ENCODE measurements around the gene GRK3. TPM values are rescaled to one million over a fixed set of nuclear protein-coding genes. Genes with fewer than 3 reads are reported as not detected.

The GRK3 gene
- total and polyA plus RNA-seq, 2 of the 4 experiments (the other 2 are of a cell fraction), result 0.58 to 1.6 TPM

- Histone ChIP-seq H2AK5ac (ENCODE audit: low read depth, low read length) (no peak overlapping the region), H3K56ac (ENCODE audit: extremely low read depth, insufficient read depth, low read length) (no peak overlapping the region), H3K18ac (ENCODE audit: low read depth, low read length) (no peak overlapping the region), H3K4me2 (ENCODE audit: low read depth, low read length) (no peak overlapping the region), H4K5ac (ENCODE audit: low read depth, low read length) (no peak overlapping the region), H3K9ac (ENCODE audit: low read depth, low read length) (no peak overlapping the region), H3K4me1 (ENCODE audit: control insufficient read depth, insufficient read depth, low read length) (no peaks in the 10 kb centered on the region), H4K20me1 (ENCODE audit: insufficient read depth, low read length) (no peaks in the 10 kb centered on the region), H4K91ac (ENCODE audit: insufficient read depth, low read depth, low read length) (no peak overlapping the region), H2BK20ac (ENCODE audit: low read depth, low read length) (no peak overlapping the region), H3K36me3 (ENCODE audit: control insufficient read depth, insufficient read depth, low read length) (no peaks in the 10 kb centered on the region), H2BK15ac (ENCODE audit: low read depth, low read length) (no peak overlapping the region), H2AFZ (replicated peaks; ENCODE audit: low read length, poor library complexity) (no peak overlapping the region), H3K27me3 (ENCODE audit: control insufficient read depth, insufficient read depth, low read length) (peaks cover 3% of the 10 kb centered on the region), H3K4me3 (ENCODE audit: insufficient read depth, low read depth, low read length) (no peak overlapping the region), H3K23ac (ENCODE audit: low read depth, low read length) (no peak overlapping the region), H3K27ac (ENCODE audit: insufficient read depth, low read length) (no peak overlapping the region), H3K14ac (replicated peaks; ENCODE audit: low read depth, low read length) (no peak overlapping the region), H3K79me1 (ENCODE audit: low read depth in 1 of 2, low read length in 2 of 2) (no peaks in the 10 kb centered on the region), H3K4ac (ENCODE audit: low read depth, low read length) (no peak overlapping the region), H4K8ac (ENCODE audit: low read depth in 2 of 2, low read length in 2 of 2) (no peak overlapping the region), H2AK9ac (replicated peaks; ENCODE audit: low read depth, low read length, poor library complexity) (no peak overlapping the region), H2BK5ac (ENCODE audit: low read depth, low read length, poor library complexity, severe bottlenecking) (no peak overlapping the region), H3K9me1 (ENCODE audit: insufficient read depth, low read length) (no peaks in the 10 kb centered on the region), H2BK120ac (ENCODE audit: low read depth, low read length) (no peak overlapping the region), H3K9me3 (ENCODE audit: control insufficient read depth, insufficient read depth, low read length) (no peaks in the 10 kb centered on the region)
- no peak for TF ChIP-seq BHLHE40 (IDR thresholded peaks at IDR 0.05; ENCODE audit: low read depth, low read length)
- TF ChIP-seq NFE2L2 (IDR thresholded peaks at IDR 0.05; ENCODE audit: low read depth, low read length), result no peak
- TF ChIP-seq CEBPB (IDR thresholded peaks at IDR 0.05; ENCODE audit: low read depth, low read length), result no peak
- TF ChIP-seq RFX5 (IDR thresholded peaks at IDR 0.05; ENCODE audit: low read depth, low read length), result no peak
- ChIA-PET CTCF (no interaction called here), POLR2A (ENCODE audit: unreplicated experiment) (no interaction called here)
- WGBS, 2 experiments (ENCODE audit: extremely low coverage in 2 of 2, insufficient read length in 1 of 2), result 87% methylated on average over 7 of the region's 10 CpGs; no CpG with 5 or more reads in 1 of the 2 experiments
- no TSS peak for BruUV-seq (replicated peaks)
- intact Hi-C loops (cut with micrococcal nuclease) (no loop called here), dilution Hi-C loops (cut with HindIII; ENCODE audit: low sequenced_read_pairs, unreplicated experiment) (no loop called here), in situ Hi-C loops (cut with MboI; ENCODE audit: low sequenced_read_pairs) (no loop called here)
- DNase-seq (no peak), ATAC-seq (ENCODE audit: low read depth) (no peak)
Measured at GRCh38 chr22:25548866-25549464, 15.5 kb upstream of the GRK3 start.

Data from IMR-90 (cell line).